Suprapubic skin (tissue), 4 donors: ENCODE measurements around the gene RRP9. TPM values are rescaled to one million over a fixed set of nuclear protein-coding genes. Genes with fewer than 3 reads are reported as not detected.

Experiments used
- DNase-seq, 2 donors: peaks; one replicate each; pipeline ENCODE4 v3.0.0-alpha.2; 2019; ENCODE audit warnings: low spot score in 2 of 2
- H3K27ac ChIP-seq: fragments of 200-600 bp; sonication (generic); one replicate; pipeline ENCODE4 v1.5.1; 2019
- H3K27me3 ChIP-seq: fragments of 200-600 bp; sonication (generic); one replicate; pipeline ENCODE4 v1.5.1; 2019
- H3K36me3 ChIP-seq: fragments of 200-600 bp; sonication (generic); one replicate; pipeline ENCODE4 v1.5.1; 2019
- H3K4me1 ChIP-seq: fragments of 200-600 bp; sonication (generic); one replicate; pipeline ENCODE4 v1.5.1; 2019
- H3K4me3 ChIP-seq: fragments of 200-600 bp; sonication (generic); one replicate; pipeline ENCODE4 v1.5.1; 2019; ENCODE audit warnings: mild to moderate bottlenecking
- H3K9me3 ChIP-seq: fragments of 200-600 bp; sonication (generic); one replicate; pipeline ENCODE4 v1.5.1; 2019
- EP300 ChIP-seq: sonication (generic); formaldehyde crosslinking; IDR thresholded peaks from one replicate; pipeline ENCODE4 v1.6.1; 2017; ENCODE audit warnings: antibody characterized with exemption
- POLR2A ChIP-seq, 2 donors: fragments of 450-650 bp; IDR thresholded peaks; one replicate each; pipeline ENCODE4 v1.6.1; 2017; ENCODE audit warnings: antibody characterized with exemption in 2 of 2, mild to moderate bottlenecking in 2 of 2, moderate library complexity in 2 of 2
- POLR2AphosphoS5 ChIP-seq, 3 donors: sonication (generic); formaldehyde crosslinking; IDR thresholded peaks; one replicate each; pipeline ENCODE4 v1.6.1; 2017; ENCODE audit warnings: antibody characterized with exemption in 3 of 3
- WGBS: methylation state at CpG from one replicate; pipeline ENCODE4 v1.1.5; 2018; 5-methylcytosine and 5-hydroxymethylcytosine counted together
- total RNA-seq, 4 donors: library from RNA; depleted of rRNA; stranded (reverse); fragments of >200 nt; gene quantifications; one replicate each; pipeline ENCODE4 v1.1.0, GENCODE V29; 2016
- TF ChIP-seq, protein P1 (sequence below), 2 donors: fragments of 200-600 bp in 1 of 2; fragments of 450-650 bp in 1 of 2; sonication (generic) in 1 of 2; IDR thresholded peaks; one replicate each; pipeline ENCODE4 v1.5.1; 2016 to 2019; ENCODE audit warnings: antibody characterized with exemption in 2 of 2, mild to moderate bottlenecking in 1 of 2, moderate library complexity in 1 of 2

Gene RRP9
- total RNA-seq, 4 donors from 2014 or later = 13.4 to 16.7 (median 14.8) TPM

DNA sequence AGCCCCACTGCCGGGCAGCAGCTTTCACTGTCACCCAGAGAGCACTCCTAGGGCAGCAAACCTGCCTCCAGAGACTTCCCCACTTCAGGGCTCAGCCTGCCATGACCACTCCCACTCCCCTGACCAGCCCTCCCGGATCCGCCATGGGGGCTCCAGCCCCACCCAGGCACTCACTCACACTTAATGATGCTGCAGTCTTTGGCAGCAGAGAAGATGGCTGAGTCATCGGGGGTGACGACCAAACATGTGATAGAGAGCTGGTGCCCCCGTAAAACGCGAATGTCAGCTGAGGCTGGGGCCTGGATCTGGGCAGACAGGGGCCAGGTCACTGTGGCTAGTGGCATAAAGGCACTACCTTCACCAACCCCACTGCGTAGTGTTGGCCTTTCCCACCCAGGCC is 4.7 kb downstream of the RRP9 start:
- no peak overlapping the region for H3K4me3 ChIP-seq
- H3K27me3 ChIP-seq = no peaks in the 10 kb centered on the region
- H3K27ac ChIP-seq = no peak overlapping the region
- H3K9me3 ChIP-seq = no peaks in the 10 kb centered on the region
- H3K4me1 ChIP-seq = peaks cover 20% of the 10 kb centered on the region
- DNase-seq = peak in 1 of 2 donors; percentile 63
- TF ChIP-seq POLR2A (IDR thresholded peaks at IDR 0.05) (no peak), POLR2AphosphoS5 (IDR thresholded peaks at IDR 0.05) (no peak), EP300 (no peak)
- TF ChIP-seq, protein P1, sequence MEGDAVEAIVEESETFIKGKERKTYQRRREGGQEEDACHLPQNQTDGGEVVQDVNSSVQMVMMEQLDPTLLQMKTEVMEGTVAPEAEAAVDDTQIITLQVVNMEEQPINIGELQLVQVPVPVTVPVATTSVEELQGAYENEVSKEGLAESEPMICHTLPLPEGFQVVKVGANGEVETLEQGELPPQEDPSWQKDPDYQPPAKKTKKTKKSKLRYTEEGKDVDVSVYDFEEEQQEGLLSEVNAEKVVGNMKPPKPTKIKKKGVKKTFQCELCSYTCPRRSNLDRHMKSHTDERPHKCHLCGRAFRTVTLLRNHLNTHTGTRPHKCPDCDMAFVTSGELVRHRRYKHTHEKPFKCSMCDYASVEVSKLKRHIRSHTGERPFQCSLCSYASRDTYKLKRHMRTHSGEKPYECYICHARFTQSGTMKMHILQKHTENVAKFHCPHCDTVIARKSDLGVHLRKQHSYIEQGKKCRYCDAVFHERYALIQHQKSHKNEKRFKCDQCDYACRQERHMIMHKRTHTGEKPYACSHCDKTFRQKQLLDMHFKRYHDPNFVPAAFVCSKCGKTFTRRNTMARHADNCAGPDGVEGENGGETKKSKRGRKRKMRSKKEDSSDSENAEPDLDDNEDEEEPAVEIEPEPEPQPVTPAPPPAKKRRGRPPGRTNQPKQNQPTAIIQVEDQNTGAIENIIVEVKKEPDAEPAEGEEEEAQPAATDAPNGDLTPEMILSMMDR (IDR thresholded peaks at IDR 0.05) = no peak
- peaks cover 69% of the 10 kb centered on the region for H3K36me3 ChIP-seq
- WGBS = 80% methylated on average over 1 of the region's 9 CpGs

DNA sequence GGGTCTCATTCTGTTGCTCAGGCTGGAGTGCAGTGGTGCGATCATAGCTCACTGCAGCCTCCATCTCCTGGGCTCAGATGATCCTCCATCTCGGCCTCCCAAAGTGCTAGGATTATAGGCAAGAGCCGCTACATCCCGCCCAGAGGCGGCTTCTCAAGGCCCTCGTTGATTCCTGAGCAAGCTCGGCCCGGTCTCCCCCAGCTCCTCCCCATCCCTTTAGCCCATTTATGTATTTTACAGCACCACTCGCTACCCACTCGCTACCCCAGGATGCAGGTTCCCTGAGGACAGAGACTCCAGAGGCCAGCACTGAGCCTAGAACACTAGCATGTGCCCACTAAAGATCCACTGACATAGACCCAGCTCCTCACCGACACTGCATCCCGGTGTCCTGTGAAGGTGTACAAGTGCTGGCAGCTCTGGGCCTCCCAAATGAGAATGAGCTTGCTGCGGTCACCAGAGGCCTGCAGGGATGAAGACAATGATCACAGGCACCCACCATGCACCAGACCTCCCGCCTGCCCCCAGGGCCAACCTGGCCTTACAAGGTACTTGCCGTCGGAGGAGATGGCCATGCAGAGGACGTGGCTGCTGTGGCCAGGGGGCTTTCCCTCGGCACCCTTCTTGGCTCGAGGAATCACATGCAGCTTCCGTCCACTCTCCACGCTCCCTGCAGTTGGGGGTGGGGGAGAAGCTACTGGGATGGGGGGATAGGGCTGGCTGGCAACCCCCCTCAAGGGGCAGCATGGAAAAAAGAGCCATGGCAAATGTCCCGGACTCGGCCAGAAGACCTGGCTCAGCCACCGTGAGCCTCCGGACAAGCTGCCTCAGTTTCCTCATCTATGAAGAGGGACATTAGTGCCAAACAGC is 5.6 kb downstream of the RRP9 start:
- WGBS = 93% methylated on average over 19 of the region's 25 CpGs
- DNase-seq = peak in 1 of 2 donors; percentile 50
- peaks cover 15% of the 10 kb centered on the region for H3K4me1 ChIP-seq
- no peak overlapping the region for H3K27ac ChIP-seq
- peaks cover 69% of the 10 kb centered on the region for H3K36me3 ChIP-seq
- no peak overlapping the region for H3K4me3 ChIP-seq
- TF ChIP-seq, protein P1 (IDR thresholded peaks at IDR 0.05) = no peak
- TF ChIP-seq EP300 (no peak), POLR2A (IDR thresholded peaks at IDR 0.05) (no peak), POLR2AphosphoS5 (IDR thresholded peaks at IDR 0.05) (no peak)
- H3K9me3 ChIP-seq = no peaks in the 10 kb centered on the region
- no peaks in the 10 kb centered on the region for H3K27me3 ChIP-seq

DNA sequence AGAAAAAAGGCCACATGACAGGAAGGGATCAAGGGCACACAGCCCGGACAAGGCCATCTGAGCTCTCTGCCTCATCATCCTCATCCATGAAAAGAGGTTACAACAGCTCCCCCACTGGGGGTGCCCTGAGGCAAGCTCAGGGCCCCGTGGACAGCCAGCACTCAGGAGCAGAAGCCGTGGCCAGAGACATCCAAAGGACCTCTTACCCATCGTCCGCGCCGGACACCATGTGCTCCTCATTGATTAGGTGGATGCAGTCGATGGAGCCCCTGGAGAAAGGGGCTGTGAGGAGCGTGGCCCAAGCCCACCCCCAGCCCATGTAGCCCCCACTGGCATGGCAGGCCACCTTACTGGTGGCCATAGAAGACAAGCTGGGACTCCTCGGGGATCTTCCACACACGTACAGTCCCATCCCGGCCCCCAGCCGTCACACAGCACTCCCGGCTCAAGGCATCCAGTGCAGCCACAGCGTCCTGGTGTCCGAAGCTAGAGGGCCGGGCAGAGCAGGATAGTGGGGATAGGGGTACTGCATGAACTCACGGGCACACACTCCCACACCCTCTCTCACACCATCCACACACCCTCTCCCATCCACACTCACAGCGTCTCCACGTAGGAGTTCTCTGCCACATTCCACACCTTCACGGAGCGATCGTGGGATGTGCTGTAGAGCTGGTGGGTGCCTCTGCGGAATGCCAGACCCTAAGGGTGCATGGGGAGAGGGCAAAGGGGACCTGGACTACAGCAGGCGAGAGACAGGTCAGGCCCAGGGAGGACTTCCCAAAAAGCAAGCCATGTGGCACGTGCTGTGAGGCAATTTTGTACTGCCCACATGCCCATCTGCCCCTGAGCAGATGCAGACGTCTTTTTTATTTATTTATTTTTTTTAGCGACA is 6.5 kb downstream of the RRP9 start:
- H3K9me3 ChIP-seq = no peaks in the 10 kb centered on the region
- no peak for TF ChIP-seq POLR2AphosphoS5 (IDR thresholded peaks at IDR 0.05)
- TF ChIP-seq, protein P1 (IDR thresholded peaks at IDR 0.05) = no peak
- H3K27ac ChIP-seq = no peak overlapping the region
- 88% methylated on average over 16 of the region's 28 CpGs for WGBS
- no peaks in the 10 kb centered on the region for H3K27me3 ChIP-seq
- no peak overlapping the region for H3K4me3 ChIP-seq
- peaks cover 69% of the 10 kb centered on the region for H3K36me3 ChIP-seq
- H3K4me1 ChIP-seq = peaks cover 6% of the 10 kb centered on the region
- DNase-seq = peak in 1 of 2 donors; percentile 77

DNA sequence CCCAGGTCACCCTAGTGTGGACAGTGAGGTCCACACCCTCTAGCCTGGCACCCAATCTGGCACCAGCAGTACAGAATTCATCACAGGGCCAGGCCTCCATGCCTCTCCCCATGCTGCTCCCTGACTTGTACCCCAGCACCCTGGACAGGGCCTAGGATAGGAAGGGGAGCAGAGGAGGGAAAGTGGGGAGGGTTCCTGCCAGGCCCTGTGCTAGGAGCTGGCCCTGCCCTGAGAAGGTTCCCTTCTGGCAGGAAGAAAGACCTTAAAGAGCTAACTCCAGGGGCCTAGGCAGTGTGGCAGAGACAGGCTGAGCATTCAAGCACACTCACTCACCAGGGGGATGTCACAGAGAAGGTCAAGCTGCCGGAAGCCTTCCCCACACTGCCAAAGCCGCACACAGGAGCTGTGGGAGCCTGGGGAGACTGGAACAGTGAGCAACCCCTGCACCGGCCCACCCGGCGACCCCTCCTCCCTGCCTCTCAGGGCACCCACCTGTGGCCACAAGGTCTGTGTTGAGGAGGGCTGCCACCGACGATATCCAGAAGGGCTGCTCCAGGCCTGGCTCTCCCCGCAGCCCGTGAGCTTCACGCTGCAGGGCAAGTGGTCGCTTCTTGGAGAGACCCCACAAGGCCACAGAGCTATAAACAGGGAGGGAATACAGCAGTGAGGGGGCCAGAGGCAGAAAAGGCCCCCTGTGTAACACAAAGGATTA is 7.4 kb downstream of the RRP9 start:
- Histone ChIP-seq H3K36me3 (peaks cover 69% of the 10 kb centered on the region), H3K9me3 (no peaks in the 10 kb centered on the region), H3K27ac (no peak overlapping the region), H3K27me3 (no peaks in the 10 kb centered on the region), H3K4me3 (no peak overlapping the region), H3K4me1 (no peaks in the 10 kb centered on the region)
- DNase-seq = peak in 1 of 2 donors; percentile 75
- TF ChIP-seq, protein P1 (IDR thresholded peaks at IDR 0.05) = no peak
- no peak for TF ChIP-seq EP300
- TF ChIP-seq POLR2AphosphoS5 (IDR thresholded peaks at IDR 0.05) = no peak
- no peak for TF ChIP-seq POLR2A (IDR thresholded peaks at IDR 0.05)
- WGBS = 98% methylated on average over 11 of the region's 11 CpGs
